GM12875 (cell line): ENCODE results near the gene ZCCHC8.
"Not testable (repeated sequence)": the region's sequence is repeated elsewhere in the genome, so short reads cannot be mapped to it uniquely, and the experiment has no call there.

ENCODE experiments used
- H3K4me3 ChIP-seq: one replicate; pipeline ENCODE4 v1.5.1; 2011; ENCODE audit warnings: low read depth, low read length, control low read depth
- CTCF ChIP-seq: IDR thresholded peaks from 2 replicates; pipeline ENCODE4 v1.5.1; 2011; ENCODE audit warnings: low read depth, mild to moderate bottlenecking, control low read depth, inconsistent platforms, low read length, moderate library complexity, borderline replicate concordance; ENCODE audit not compliant: insufficient read depth

The ZCCHC8 gene

GRCh38 chr12:122483969-122484368 is 16.8 kb downstream of the ZCCHC8 start:
- no peak overlapping the region for H3K4me3 ChIP-seq
- TF ChIP-seq CTCF = no peak

- no peak overlapping the region for H3K4me3 ChIP-seq
- no peak for TF ChIP-seq CTCF
Observed at GRCh38 chr12:122481861-122482260, 18.9 kb downstream of the ZCCHC8 start.

GRCh38 chr12:122480753-122481152 is 20.0 kb downstream of the ZCCHC8 start:
- no peak for TF ChIP-seq CTCF
- no peak overlapping the region for H3K4me3 ChIP-seq

GRCh38 chr12:122474324-122474716 is 26.4 kb downstream of the ZCCHC8 start:
- no peak overlapping the region for H3K4me3 ChIP-seq
- TF ChIP-seq CTCF = no peak

GRCh38 chr12:122473543-122474323 is 27.0 kb downstream of the ZCCHC8 start:
- no peak overlapping the region for H3K4me3 ChIP-seq
- TF ChIP-seq CTCF = no peak

- peak; percentile 45; the same call in 1 of the 2 replicates for TF ChIP-seq CTCF
- no peak overlapping the region for H3K4me3 ChIP-seq
Observed at GRCh38 chr12:122471324-122472226, 29.2 kb downstream of the ZCCHC8 start.

- H3K4me3 ChIP-seq = not testable (repeated sequence)
Observed at GRCh38 chr12:122470576-122470975, 30.2 kb downstream of the ZCCHC8 start.

GRCh38 chr12:122469856-122470255 is 30.9 kb downstream of the ZCCHC8 start:
- not testable (repeated sequence) for H3K4me3 ChIP-seq
